HS-27A (cell line): ENCODE measurements around the gene CDYL.

Source experiments
- DNase-seq: peaks from one replicate; pipeline ENCODE4 v3.0.0-alpha.2; 2012; ENCODE audit warnings: low read depth, missing footprints

CDYL gene, protein sequence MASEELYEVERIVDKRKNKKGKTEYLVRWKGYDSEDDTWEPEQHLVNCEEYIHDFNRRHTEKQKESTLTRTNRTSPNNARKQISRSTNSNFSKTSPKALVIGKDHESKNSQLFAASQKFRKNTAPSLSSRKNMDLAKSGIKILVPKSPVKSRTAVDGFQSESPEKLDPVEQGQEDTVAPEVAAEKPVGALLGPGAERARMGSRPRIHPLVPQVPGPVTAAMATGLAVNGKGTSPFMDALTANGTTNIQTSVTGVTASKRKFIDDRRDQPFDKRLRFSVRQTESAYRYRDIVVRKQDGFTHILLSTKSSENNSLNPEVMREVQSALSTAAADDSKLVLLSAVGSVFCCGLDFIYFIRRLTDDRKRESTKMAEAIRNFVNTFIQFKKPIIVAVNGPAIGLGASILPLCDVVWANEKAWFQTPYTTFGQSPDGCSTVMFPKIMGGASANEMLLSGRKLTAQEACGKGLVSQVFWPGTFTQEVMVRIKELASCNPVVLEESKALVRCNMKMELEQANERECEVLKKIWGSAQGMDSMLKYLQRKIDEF

DNA sequence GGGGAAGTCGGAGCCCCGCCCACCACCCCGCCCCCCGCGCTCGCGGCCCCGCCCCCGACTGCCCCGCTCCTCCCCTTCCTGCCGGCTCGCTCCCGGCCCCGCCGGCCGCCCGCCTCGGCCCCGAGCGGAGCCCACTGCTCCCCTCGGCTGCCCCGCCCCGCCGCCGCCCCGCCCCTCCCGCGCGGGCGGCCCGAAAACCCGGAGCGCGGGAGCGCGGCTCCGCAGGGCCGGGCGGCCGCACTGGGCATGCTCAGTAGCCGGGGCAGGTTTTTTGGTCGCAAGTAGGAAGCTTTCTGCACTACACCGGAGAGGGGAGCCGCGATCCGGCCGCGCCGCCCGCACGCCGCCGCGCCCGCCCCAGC is at the start of gene CDYL:
TSS of gene CDYL (plus strand) at position 274 of the 362 bp plus-strand sequence. CDS start 380 bp downstream, outside the sequence.
- no peak for DNase-seq

DNA sequence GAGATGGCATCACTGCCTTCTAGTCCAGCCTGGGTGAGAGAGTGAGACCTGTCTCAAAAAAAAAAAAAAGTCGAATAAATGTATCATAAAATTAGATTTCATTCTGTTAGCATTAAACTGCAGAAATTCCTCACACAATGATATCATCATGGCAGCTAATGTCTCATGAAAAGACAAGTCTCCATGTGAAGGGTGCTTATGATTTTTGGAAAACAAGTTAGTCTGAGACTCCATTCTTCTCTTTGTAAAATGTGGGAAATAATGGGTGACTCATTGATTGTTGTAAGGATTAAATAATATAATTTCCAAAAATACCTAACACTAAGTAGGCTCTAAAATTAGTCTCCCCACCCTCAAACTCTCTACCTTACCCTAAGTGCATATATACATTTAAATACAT is 49.6 kb upstream of the CDYL start:
- DNase-seq: no peak

DNA sequence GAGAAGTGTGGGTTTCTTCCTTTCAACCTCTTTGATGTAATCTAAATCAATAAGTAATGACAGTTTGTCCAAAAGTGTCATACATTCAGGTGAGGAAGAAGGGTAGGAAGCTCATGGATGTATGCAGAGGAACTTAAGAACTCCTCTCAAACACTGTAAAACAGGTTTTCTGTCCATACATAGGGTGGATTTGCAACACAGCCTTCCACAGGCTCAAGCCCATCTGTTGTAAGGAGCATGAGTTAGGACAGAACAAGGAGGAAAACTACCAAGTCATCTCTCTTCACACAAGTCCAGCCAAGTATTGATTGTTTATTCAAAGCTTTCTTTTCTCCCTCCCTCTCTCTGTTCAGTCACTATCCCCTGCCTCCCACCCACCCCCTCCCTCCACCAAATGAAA is 49.0 kb upstream of the CDYL start:
- no peak for DNase-seq

DNA sequence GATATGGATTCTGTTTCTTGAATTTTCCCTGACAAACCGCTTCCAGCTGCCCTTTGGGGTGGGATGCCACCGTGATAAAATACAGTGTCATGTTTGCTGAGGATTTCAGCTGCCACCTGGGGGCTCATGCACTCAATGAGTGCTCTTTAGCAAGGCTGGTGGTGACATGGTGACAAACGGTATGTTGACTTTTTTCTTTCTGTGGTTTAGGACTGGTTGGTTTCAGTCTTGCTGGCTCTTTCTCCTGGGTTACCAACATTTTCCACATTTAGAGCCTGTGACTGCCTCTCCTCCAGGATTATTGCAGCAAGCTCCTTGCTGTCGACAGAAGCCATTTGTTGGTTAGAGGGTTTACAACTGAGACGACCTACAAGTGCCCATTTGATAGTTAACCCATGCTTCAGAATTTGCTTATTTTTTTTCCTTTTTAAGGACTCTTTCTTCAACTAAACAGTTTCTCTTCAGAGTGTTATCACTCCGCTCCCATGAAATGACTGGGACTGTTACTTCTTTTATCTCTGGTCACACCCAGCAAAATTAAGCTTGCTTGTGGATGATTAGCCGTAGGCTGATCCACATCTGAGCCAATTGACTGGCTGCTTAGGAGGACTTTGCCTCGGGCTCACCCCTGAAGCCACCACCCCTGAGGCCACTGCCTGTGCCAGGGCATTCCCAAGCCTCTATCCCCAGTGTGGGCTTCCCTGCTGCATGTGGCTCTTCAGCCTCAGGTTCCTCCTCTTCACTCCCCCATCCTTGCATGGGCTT is 48.4 kb upstream of the CDYL start:
- no peak for DNase-seq

DNA sequence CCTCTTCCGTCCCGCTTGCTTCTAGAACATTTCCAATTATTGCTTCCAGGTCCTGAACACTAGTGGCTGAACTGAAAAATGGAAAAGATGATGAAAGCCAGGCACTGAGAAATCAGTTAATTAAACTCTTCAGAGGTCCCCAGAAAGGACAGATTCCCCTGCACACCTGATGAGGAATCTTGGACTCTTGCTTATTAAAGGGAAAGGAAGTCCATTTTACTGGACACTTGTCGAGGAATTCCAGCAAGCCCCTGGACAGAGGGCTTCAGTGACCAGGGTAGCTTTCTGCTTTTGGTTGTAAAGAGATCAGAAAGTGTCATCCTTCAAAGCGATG is 47.8 kb upstream of the CDYL start:
- no peak for DNase-seq

- no peak for DNase-seq
Measured at GRCh38 chr6:4728926-4729325, 47.3 kb upstream of the CDYL start.

- DNase-seq: no peak
Measured at GRCh38 chr6:4731996-4732395, 44.2 kb upstream of the CDYL start.

GRCh38 chr6:4732691-4733315 is 43.4 kb upstream of the CDYL start:
- DNase-seq: peak; percentile 53

DNA sequence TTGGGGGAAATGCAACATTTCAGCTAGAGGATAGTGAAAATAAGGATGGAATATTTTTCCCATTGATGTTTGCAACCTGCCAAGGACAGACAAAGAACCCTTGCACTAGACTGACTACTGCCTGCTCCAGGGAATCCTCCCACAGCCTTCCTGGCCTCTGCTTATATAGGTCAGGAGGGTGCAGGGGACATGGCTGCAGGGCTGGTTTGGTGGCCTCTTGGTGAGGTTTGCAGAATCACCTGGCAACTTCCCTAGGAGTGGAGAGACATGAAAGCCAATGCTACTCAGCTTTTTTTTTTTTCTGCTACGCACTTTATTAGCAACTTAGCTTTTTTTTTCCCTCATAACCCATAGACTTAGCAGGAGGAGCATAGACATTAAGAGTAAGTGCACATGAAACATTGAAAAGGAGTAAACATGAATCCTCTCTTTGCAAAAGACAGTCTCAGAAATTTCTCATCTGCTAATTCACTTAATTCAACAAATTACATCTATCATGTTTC is 39.8 kb upstream of the CDYL start:
- DNase-seq: no peak

DNA sequence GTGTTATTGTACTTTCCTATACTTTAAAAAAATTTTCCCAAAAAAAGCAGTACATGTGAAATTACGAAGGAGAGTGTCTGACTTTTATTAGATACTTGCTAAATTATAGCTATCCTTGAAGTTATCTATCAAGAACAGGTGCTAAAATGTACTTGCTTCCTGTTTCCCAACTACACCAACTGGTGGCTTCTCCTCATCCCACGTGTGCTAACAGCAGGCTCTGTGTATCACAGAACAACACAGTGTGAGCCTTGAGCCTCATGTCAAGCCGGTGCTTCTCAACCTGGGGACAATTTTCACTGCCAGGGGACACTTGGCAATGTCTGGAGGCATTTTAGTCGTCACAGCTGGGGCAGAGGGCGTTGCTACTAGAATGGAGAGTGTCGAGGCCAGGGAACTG is 36.2 kb upstream of the CDYL start:
- no peak for DNase-seq

DNA sequence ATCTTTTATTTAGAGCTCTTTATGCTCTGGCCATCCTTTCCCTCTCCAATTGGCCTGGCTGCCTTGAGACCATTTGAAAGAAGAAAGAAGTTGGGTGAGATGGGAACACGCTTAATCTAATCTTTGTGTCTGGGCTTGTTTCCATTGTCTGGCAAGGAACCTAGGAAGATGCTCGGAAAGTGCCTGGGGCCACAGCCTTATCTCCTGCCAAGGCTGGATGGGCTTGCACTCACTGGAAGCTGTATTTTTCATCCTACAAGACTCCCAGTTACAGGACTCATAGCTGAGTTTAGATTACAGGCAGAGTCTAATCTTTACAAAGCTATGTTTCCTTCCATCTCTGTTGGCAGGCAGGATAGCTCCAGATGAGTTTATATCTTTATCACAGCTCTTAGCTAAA is 33.1 kb upstream of the CDYL start:
- DNase-seq: no peak

DNA sequence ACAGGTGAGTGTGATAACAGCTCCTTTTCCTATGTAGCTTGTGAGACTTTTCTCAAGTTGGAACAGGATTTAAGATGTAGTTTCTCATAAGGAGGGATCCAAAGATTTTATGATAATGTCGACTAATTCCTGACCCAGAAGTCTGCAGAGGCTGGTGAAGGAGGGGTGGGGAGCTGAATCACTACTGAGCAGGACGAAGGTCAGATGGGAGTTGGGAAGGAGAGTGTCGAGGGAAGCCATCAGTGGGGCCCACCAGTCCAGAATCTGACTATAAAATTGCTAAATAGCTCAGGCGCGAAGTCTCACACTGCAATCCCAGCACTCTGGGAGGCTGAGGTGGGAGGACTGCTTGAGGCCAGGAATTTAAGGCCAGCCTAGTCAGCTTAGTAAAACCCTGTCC is 32.3 kb upstream of the CDYL start:
- DNase-seq: no peak

GRCh38 chr6:4747588-4747987 is 28.6 kb upstream of the CDYL start:
- no peak for DNase-seq

DNA sequence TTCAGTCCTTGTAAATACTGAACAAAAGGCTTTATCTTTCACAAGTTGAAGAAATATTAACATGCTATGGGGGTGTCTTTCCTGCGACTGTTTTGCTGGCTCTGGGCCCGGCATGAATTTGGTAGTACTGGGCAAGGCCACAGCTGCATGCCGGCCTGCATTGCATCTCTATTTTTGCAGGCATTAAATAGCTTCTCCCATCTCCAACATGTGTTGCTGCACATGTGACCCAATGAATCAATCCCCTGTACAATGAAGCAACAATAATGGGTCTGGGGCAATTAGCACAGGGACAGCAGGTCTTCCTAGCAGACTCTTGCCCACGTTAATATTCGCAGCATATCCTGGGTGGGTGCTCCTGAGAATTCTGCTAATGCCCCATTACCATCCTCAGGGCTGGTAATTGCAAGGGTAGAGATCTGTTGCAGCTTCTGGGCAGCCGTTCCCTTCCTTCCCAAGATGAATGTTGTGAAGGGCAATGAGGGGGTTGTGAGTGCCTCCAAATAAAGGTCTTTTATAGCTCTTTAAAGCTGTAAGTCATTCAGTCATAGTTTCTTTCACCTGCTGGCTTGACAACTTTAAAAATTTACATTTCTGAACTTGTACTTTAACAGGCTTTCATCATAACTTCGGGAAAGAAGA is 24.3 kb upstream of the CDYL start:
- no peak for DNase-seq

- DNase-seq: no peak
Measured at GRCh38 chr6:4756247-4756646, 20.0 kb upstream of the CDYL start.

GRCh38 chr6:4759997-4760396 is 16.2 kb upstream of the CDYL start:
- no peak for DNase-seq

GRCh38 chr6:4760773-4761172 is 15.4 kb upstream of the CDYL start:
- DNase-seq: no peak

- no peak for DNase-seq
Measured at GRCh38 chr6:4762294-4762693, 13.9 kb upstream of the CDYL start.

DNA sequence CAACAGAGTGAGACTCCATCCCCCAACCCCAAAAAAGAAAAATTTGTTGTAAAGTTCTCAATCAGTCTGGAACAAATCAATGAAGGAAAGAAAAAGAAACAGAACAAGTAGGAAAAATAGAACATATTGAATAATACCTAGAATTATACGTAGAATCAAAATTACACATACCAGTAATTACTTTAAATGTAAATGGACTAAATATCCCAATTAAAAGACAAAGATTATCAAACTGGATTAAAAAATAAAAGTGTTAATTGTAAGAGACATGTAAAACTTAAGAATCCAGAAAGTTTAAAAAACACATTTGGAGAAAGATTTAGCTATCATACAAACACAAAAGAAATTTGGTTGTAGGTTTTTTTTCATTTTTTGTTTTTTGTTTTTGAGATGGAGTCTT is 12.3 kb upstream of the CDYL start:
- no peak for DNase-seq

DNA sequence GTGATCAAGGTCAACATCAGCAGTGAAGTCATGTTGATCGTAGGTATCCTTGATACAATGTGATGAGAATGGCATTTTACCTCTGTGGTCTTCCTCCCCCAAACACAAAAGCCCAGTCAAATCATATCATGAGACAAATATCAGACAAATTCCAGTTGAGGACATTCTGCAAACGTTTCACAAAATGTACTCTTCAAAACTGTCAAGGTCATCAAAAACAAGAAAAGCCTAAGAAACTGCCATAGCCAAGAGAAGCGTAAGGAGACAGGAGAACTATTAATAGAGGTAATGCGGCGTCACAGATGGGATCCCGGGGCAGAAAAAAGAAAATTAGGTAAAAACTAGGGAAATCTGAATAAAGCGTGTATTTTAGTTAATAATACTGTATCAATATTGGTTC is 7.4 kb upstream of the CDYL start:
- DNase-seq: no peak

- no peak for DNase-seq
Measured at GRCh38 chr6:4772750-4773149, 3.5 kb upstream of the CDYL start.

DNA sequence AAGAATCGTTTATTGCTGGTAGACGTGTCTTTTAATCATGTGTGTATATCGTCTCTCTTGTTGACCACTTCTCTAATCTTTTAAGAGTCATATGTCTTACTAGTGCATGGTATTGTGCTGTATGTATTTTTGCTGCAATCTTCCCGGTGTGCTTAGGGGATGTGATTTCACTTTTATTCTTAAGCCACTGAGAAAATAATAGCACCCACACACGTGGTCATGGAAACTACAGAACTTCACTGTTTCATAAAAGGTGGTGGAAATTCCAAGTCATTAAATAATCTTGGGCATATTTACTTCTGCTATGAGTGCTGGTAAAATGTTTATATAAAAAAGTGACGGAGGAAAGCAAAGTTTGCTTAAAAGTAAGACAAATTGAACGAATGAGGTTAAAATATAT is 3.0 kb upstream of the CDYL start:
- no peak for DNase-seq
